Keratinocyte (primary cell): ENCODE results near the gene SOWAHA.

Experiments
- CTCF ChIP-seq, 3 experiments: IDR thresholded peaks in 1 of 3; conservative IDR thresholded peaks in 1 of 3; optimal IDR thresholded peaks in 1 of 3; 2 replicates in 2 of 3; 3 replicates in 1 of 3; pipeline versions ENCODE3 to v1.5.1; 2011; ENCODE audit warnings: low read length in 3 of 3, mild to moderate bottlenecking in 3 of 3, moderate library complexity in 2 of 3, control low read depth in 1 of 3, inconsistent platforms in 1 of 3; ENCODE audit not compliant: insufficient read depth in 2 of 3; ENCODE audit errors: extremely low read depth in 1 of 3
- EZH2 ChIP-seq: IDR thresholded peaks from one replicate; pipeline ENCODE4 v1.6.1; 2012; ENCODE audit warnings: inconsistent platforms, mild to moderate bottlenecking, low read length, moderate library complexity

DNA sequence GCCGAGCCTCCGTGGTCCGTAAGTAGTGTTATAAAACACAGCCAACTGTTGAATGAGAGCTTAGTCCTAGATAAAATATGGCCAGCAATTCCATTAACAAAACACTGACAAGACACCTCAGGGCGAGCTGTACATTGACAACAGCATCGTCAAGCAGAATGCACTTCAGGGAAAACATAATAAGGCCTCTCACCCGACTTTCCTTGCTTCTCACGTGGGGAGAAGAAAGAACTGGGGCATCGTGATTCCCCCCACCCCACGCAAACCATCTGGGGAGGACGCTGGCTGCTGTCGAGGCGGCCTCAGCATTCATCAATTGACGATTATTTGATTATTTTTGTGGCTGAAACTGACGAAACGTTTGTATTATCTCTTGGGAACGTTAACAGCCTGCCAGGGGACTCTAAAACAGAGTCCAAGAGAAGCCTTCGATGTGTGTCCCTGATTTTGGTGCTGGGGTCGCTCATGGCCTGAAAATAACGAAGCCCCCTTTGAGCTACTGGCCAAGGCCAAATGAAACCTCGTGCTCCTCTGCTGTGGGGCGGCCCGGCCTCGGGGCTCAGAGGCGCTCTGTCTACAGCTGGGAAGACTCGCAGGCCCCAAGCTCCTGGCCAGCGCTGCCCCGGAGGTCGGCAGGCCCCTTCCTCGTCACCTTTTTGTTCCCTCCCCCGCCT, 52.7 kb downstream of the SOWAHA start:
- TF ChIP-seq CTCF (optimal IDR thresholded peaks at IDR 0.05 in 1 of 3, IDR thresholded peaks at IDR 0.05 in 1 of 3, conservative IDR thresholded peaks at IDR 0.05 in 1 of 3; ENCODE audit: extremely low read depth in 1 of 3, insufficient read depth in 2 of 3, low read length in 3 of 3) (no peak), EZH2 (no peak)
